ENCODE data around the gene RHOBTB1. TPM values are rescaled to one million over a fixed set of nuclear protein-coding genes. Genes with fewer than 3 reads are reported as not detected.

The RHOBTB1 gene
- total and polyA plus RNA-seq, 9 of the 15 experiments (the other 6 are each of a cell fraction or from before 2014, with no cell fraction given), result 1.7 to 11.7 (median 9.3) TPM

- TF ChIP-seq, protein P1, sequence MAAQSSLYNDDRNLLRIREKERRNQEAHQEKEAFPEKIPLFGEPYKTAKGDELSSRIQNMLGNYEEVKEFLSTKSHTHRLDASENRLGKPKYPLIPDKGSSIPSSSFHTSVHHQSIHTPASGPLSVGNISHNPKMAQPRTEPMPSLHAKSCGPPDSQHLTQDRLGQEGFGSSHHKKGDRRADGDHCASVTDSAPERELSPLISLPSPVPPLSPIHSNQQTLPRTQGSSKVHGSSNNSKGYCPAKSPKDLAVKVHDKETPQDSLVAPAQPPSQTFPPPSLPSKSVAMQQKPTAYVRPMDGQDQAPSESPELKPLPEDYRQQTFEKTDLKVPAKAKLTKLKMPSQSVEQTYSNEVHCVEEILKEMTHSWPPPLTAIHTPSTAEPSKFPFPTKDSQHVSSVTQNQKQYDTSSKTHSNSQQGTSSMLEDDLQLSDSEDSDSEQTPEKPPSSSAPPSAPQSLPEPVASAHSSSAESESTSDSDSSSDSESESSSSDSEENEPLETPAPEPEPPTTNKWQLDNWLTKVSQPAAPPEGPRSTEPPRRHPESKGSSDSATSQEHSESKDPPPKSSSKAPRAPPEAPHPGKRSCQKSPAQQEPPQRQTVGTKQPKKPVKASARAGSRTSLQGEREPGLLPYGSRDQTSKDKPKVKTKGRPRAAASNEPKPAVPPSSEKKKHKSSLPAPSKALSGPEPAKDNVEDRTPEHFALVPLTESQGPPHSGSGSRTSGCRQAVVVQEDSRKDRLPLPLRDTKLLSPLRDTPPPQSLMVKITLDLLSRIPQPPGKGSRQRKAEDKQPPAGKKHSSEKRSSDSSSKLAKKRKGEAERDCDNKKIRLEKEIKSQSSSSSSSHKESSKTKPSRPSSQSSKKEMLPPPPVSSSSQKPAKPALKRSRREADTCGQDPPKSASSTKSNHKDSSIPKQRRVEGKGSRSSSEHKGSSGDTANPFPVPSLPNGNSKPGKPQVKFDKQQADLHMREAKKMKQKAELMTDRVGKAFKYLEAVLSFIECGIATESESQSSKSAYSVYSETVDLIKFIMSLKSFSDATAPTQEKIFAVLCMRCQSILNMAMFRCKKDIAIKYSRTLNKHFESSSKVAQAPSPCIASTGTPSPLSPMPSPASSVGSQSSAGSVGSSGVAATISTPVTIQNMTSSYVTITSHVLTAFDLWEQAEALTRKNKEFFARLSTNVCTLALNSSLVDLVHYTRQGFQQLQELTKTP (IDR thresholded peaks at IDR 0.05; ENCODE audit: low read depth in 1 of 2, partially characterized antibody in 2 of 2), result no peak
Observed at GRCh38 chr10:60952067-60952845, 8.3 kb upstream of the RHOBTB1 start (continued).

DNA sequence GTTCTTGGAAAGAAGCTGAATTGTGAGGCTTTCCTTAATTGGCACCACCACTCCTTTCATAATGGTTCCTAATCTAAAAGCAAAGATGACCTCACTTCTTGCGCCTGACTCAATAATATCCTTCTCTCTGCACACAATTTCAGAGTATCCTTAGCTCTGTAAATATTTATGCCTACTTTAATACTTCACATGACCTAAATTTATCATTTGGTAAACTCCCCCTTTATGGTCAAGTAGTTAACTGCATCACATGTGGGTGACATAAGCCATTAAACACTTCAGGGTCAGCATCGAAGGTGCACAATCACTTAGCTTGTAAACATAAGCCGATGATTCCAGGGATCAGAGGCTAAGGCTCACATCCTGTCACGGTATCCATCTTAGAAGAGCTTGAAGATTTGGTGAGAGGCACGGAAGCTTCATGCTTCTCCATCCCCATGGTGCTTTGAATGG lies 7.3 kb upstream of the RHOBTB1 start:
- CTCF ChIA-PET (ENCODE audit: low intra/inter-chr PET ratio), result no interaction called here
- Histone ChIP-seq H3K27ac (ENCODE audit: extremely low read depth, low read depth, low read length) (no peak overlapping the region), H3K4me1 (replicated peaks in 1 of 2; ENCODE audit: control insufficient read depth in 2 of 2, insufficient read depth in 2 of 2, low read length in 2 of 2) (peaks cover 0 to 5% of the 10 kb centered on the region in 2 experiments; a peak in 1 of 5 replicates), H2AFZ (ENCODE audit: low read depth, low read length) (no peak overlapping the region; the same call in 1 of the 2 replicates), H3K9me3 (replicated peaks; ENCODE audit: control insufficient read depth, insufficient read depth, low read depth, low read length) (no peaks in the 10 kb centered on the region), H3K36me3 (ENCODE audit: control insufficient read depth, insufficient read depth, low read length) (no peaks in the 10 kb centered on the region), H3K4me3 (no peak overlapping the region), H3K9me1 (ENCODE audit: control insufficient read depth, insufficient read depth, low read length) (no peaks in the 10 kb centered on the region), H3K9ac (ENCODE audit: insufficient read depth in 1 of 2, low read depth in 2 of 2, low read length in 2 of 2) (no peak overlapping the region), H3K79me2 (ENCODE audit: control insufficient read depth, insufficient read depth, low read length) (no peaks in the 10 kb centered on the region), H3K27me3 (ENCODE audit: control insufficient read depth in 2 of 2, insufficient read depth in 2 of 2, low read length in 2 of 2) (no peaks in the 10 kb centered on the region), H3K4me2 (ENCODE audit: insufficient read depth, low read length) (no peak overlapping the region), H4K20me1 (replicated peaks; ENCODE audit: control insufficient read depth, insufficient read depth, low read length) (no peaks in the 10 kb centered on the region)
- DNase-seq (ENCODE audit: extremely low read depth in 1 of 4, low spot score in 3 of 4) (no peak), FAIRE-seq (no peak), ATAC-seq (no peak)
- 48% methylated on average over 5 of the region's 5 CpGs for WGBS (ENCODE audit: insufficient coverage, low coverage, missing lambda C conversion rate)
- intact Hi-C loops (cut with micrococcal nuclease), result no loop called here
- BruUV-seq (replicated peaks), result no TSS peak
- POLR2A ChIA-PET, result interaction anchor here (1.1 to 1.4 kb wide), 4 partner anchors 9 to 652 kb away, joined by 3 to 5 read pairs (median 4); no protein-coding TSS in a partner anchor
- in situ Hi-C loops (cut with MboI), result no loop called here
- TF ChIP-seq ZSCAN32 (CRISPR knock-in tag; IDR thresholded peaks at IDR 0.05) (no peak), ZZZ3 (IDR thresholded peaks at IDR 0.05) (no peak), HNRNPLL (IDR thresholded peaks at IDR 0.05; ENCODE audit: low read depth, low read length, poor library complexity, severe bottlenecking) (no peak), ZNF551 (CRISPR knock-in tag; IDR thresholded peaks at IDR 0.05) (no peak), TRIM24 (IDR thresholded peaks at IDR 0.05) (no peak), ESRRB (CRISPR knock-in tag; IDR thresholded peaks at IDR 0.05; ENCODE audit: borderline replicate concordance) (no peak), GATAD2A (IDR thresholded peaks at IDR 0.05) (no peak)
- TF ChIP-seq, protein P2, sequence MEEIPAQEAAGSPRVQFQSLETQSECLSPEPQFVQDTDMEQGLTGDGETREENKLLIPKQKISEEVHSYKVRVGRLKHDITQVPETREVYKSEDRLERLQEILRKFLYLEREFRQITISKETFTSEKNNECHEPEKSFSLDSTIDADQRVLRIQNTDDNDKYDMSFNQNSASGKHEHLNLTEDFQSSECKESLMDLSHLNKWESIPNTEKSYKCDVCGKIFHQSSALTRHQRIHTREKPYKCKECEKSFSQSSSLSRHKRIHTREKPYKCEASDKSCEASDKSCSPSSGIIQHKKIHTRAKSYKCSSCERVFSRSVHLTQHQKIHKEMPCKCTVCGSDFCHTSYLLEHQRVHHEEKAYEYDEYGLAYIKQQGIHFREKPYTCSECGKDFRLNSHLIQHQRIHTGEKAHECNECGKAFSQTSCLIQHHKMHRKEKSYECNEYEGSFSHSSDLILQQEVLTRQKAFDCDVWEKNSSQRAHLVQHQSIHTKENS (CRISPR knock-in tag; IDR thresholded peaks at IDR 0.05), result no peak

All from K562 (cell line).